ENCODE data around the gene POLR1E.

The POLR1E gene

GRCh38 chr9:37485389-37486255, at the start of gene POLR1E:
POLR1E (plus strand) TSS chr9:37485948; CDS start chr9:37486048, 100 bp downstream.
- Histone ChIP-seq H3K4me3 (ENCODE audit: low read length) (peak within 1 kb of the TSS; percentile 95), H3K9ac (ENCODE audit: low read length) (peak within 1 kb of the TSS; percentile 67), H3K4me1 (ENCODE audit: control insufficient read depth, low read depth, low read length) (peaks cover 7% of the 10 kb centered on the region), H3K9me3 (ENCODE audit: control insufficient read depth, low read depth, low read length) (no peaks in the 10 kb centered on the region), H3K36me3 (ENCODE audit: control insufficient read depth, low read depth, low read length) (peaks cover 7% of the 10 kb centered on the region), H3K27ac (ENCODE audit: low read length) (peak within 1 kb of the TSS; percentile 1), H3K27me3 (ENCODE audit: control insufficient read depth, insufficient read depth, low read length) (no peaks in the 10 kb centered on the region)

GRCh38 chr9:37436540-37436939, 49.2 kb upstream of the POLR1E start:
- Histone ChIP-seq H3K4me3 (ENCODE audit: low read length) (no peak overlapping the region), H3K27ac (ENCODE audit: low read length) (no peak overlapping the region), H3K9me3 (ENCODE audit: control insufficient read depth, low read depth, low read length) (no peaks in the 10 kb centered on the region), H3K4me1 (ENCODE audit: control insufficient read depth, low read depth, low read length) (peaks cover 13% of the 10 kb centered on the region), H3K36me3 (ENCODE audit: control insufficient read depth, low read depth, low read length) (peaks cover 61% of the 10 kb centered on the region), H3K9ac (ENCODE audit: low read length) (no peak overlapping the region), H3K27me3 (ENCODE audit: control insufficient read depth, insufficient read depth, low read length) (no peaks in the 10 kb centered on the region)

- Histone ChIP-seq H3K9me3 (ENCODE audit: control insufficient read depth, low read depth, low read length) (no peaks in the 10 kb centered on the region), H3K4me3 (ENCODE audit: low read length) (no peak overlapping the region), H3K36me3 (ENCODE audit: control insufficient read depth, low read depth, low read length) (peaks cover 62% of the 10 kb centered on the region), H3K4me1 (ENCODE audit: control insufficient read depth, low read depth, low read length) (peaks cover 13% of the 10 kb centered on the region), H3K9ac (ENCODE audit: low read length) (no peak overlapping the region), H3K27me3 (ENCODE audit: control insufficient read depth, insufficient read depth, low read length) (no peaks in the 10 kb centered on the region), H3K27ac (ENCODE audit: low read length) (no peak overlapping the region)
These were observed 48.7 kb upstream of the POLR1E start for GRCh38 chr9:37437010-37437409.

GRCh38 chr9:37437621-37438020, 48.1 kb upstream of the POLR1E start:
- peaks cover 67% of the 10 kb centered on the region for H3K36me3 ChIP-seq (ENCODE audit: control insufficient read depth, low read depth, low read length)
- no peaks in the 10 kb centered on the region for H3K9me3 ChIP-seq (ENCODE audit: control insufficient read depth, low read depth, low read length)
- H3K9ac ChIP-seq (ENCODE audit: low read length): no peak overlapping the region
- no peaks in the 10 kb centered on the region for H3K27me3 ChIP-seq (ENCODE audit: control insufficient read depth, insufficient read depth, low read length)
- no peak overlapping the region for H3K4me3 ChIP-seq (ENCODE audit: low read length)
- H3K4me1 ChIP-seq (ENCODE audit: control insufficient read depth, low read depth, low read length): peaks cover 13% of the 10 kb centered on the region
- no peak overlapping the region for H3K27ac ChIP-seq (ENCODE audit: low read length)

GRCh38 chr9:37438359-37438758, 47.4 kb upstream of the POLR1E start:
- H3K9me3 ChIP-seq (ENCODE audit: control insufficient read depth, low read depth, low read length): no peaks in the 10 kb centered on the region
- H3K36me3 ChIP-seq (ENCODE audit: control insufficient read depth, low read depth, low read length): peaks cover 67% of the 10 kb centered on the region
- H3K4me1 ChIP-seq (ENCODE audit: control insufficient read depth, low read depth, low read length): peaks cover 13% of the 10 kb centered on the region
- no peaks in the 10 kb centered on the region for H3K27me3 ChIP-seq (ENCODE audit: control insufficient read depth, insufficient read depth, low read length)
- no peak overlapping the region for H3K27ac ChIP-seq (ENCODE audit: low read length)
- no peak overlapping the region for H3K4me3 ChIP-seq (ENCODE audit: low read length)
- H3K9ac ChIP-seq (ENCODE audit: low read length): no peak overlapping the region

- Histone ChIP-seq H3K9ac (ENCODE audit: low read length) (no peak overlapping the region), H3K27me3 (ENCODE audit: control insufficient read depth, insufficient read depth, low read length) (no peaks in the 10 kb centered on the region), H3K9me3 (ENCODE audit: control insufficient read depth, low read depth, low read length) (no peaks in the 10 kb centered on the region), H3K4me1 (ENCODE audit: control insufficient read depth, low read depth, low read length) (no peaks in the 10 kb centered on the region), H3K4me3 (ENCODE audit: low read length) (no peak overlapping the region), H3K27ac (ENCODE audit: low read length) (no peak overlapping the region), H3K36me3 (ENCODE audit: control insufficient read depth, low read depth, low read length) (peaks cover 60% of the 10 kb centered on the region)
These were observed 43.9 kb upstream of the POLR1E start for GRCh38 chr9:37441776-37442370.

GRCh38 chr9:37442556-37442955, 43.2 kb upstream of the POLR1E start:
- Histone ChIP-seq H3K4me1 (ENCODE audit: control insufficient read depth, low read depth, low read length) (no peaks in the 10 kb centered on the region), H3K27me3 (ENCODE audit: control insufficient read depth, insufficient read depth, low read length) (no peaks in the 10 kb centered on the region), H3K4me3 (ENCODE audit: low read length) (no peak overlapping the region), H3K9ac (ENCODE audit: low read length) (no peak overlapping the region), H3K27ac (ENCODE audit: low read length) (no peak overlapping the region), H3K9me3 (ENCODE audit: control insufficient read depth, low read depth, low read length) (no peaks in the 10 kb centered on the region), H3K36me3 (ENCODE audit: control insufficient read depth, low read depth, low read length) (peaks cover 54% of the 10 kb centered on the region)

- Histone ChIP-seq H3K4me1 (ENCODE audit: control insufficient read depth, low read depth, low read length) (no peaks in the 10 kb centered on the region), H3K9me3 (ENCODE audit: control insufficient read depth, low read depth, low read length) (no peaks in the 10 kb centered on the region), H3K27me3 (ENCODE audit: control insufficient read depth, insufficient read depth, low read length) (no peaks in the 10 kb centered on the region), H3K4me3 (ENCODE audit: low read length) (no peak overlapping the region), H3K36me3 (ENCODE audit: control insufficient read depth, low read depth, low read length) (peaks cover 44% of the 10 kb centered on the region), H3K27ac (ENCODE audit: low read length) (no peak overlapping the region), H3K9ac (ENCODE audit: low read length) (no peak overlapping the region)
These were observed 42.2 kb upstream of the POLR1E start for GRCh38 chr9:37443566-37443965.

GRCh38 chr9:37444890-37445289, 40.9 kb upstream of the POLR1E start:
- Histone ChIP-seq H3K27ac (ENCODE audit: low read length) (no peak overlapping the region), H3K9ac (ENCODE audit: low read length) (no peak overlapping the region), H3K4me1 (ENCODE audit: control insufficient read depth, low read depth, low read length) (no peaks in the 10 kb centered on the region), H3K9me3 (ENCODE audit: control insufficient read depth, low read depth, low read length) (no peaks in the 10 kb centered on the region), H3K27me3 (ENCODE audit: control insufficient read depth, insufficient read depth, low read length) (no peaks in the 10 kb centered on the region), H3K36me3 (ENCODE audit: control insufficient read depth, low read depth, low read length) (peaks cover 30% of the 10 kb centered on the region), H3K4me3 (ENCODE audit: low read length) (no peak overlapping the region)

GRCh38 chr9:37445832-37446231, 39.9 kb upstream of the POLR1E start:
- Histone ChIP-seq H3K4me3 (ENCODE audit: low read length) (no peak overlapping the region), H3K27ac (ENCODE audit: low read length) (no peak overlapping the region), H3K36me3 (ENCODE audit: control insufficient read depth, low read depth, low read length) (peaks cover 22% of the 10 kb centered on the region), H3K9me3 (ENCODE audit: control insufficient read depth, low read depth, low read length) (no peaks in the 10 kb centered on the region), H3K27me3 (ENCODE audit: control insufficient read depth, insufficient read depth, low read length) (no peaks in the 10 kb centered on the region), H3K9ac (ENCODE audit: low read length) (no peak overlapping the region), H3K4me1 (ENCODE audit: control insufficient read depth, low read depth, low read length) (no peaks in the 10 kb centered on the region)

- Histone ChIP-seq H3K27me3 (ENCODE audit: control insufficient read depth, insufficient read depth, low read length) (no peaks in the 10 kb centered on the region), H3K27ac (ENCODE audit: low read length) (no peak overlapping the region), H3K4me1 (ENCODE audit: control insufficient read depth, low read depth, low read length) (no peaks in the 10 kb centered on the region), H3K4me3 (ENCODE audit: low read length) (no peak overlapping the region), H3K9ac (ENCODE audit: low read length) (no peak overlapping the region), H3K36me3 (ENCODE audit: control insufficient read depth, low read depth, low read length) (peaks cover 16% of the 10 kb centered on the region), H3K9me3 (ENCODE audit: control insufficient read depth, low read depth, low read length) (no peaks in the 10 kb centered on the region)
These were observed 39.3 kb upstream of the POLR1E start for GRCh38 chr9:37446401-37446800.

GRCh38 chr9:37447111-37447510, 38.6 kb upstream of the POLR1E start:
- H3K36me3 ChIP-seq (ENCODE audit: control insufficient read depth, low read depth, low read length): peaks cover 9% of the 10 kb centered on the region

More at GRCh38 chr9:37447111-37447510, 38.6 kb upstream of the POLR1E start:
- Histone ChIP-seq H3K27me3 (ENCODE audit: control insufficient read depth, insufficient read depth, low read length) (no peaks in the 10 kb centered on the region), H3K27ac (ENCODE audit: low read length) (no peak overlapping the region), H3K4me1 (ENCODE audit: control insufficient read depth, low read depth, low read length) (no peaks in the 10 kb centered on the region), H3K9me3 (ENCODE audit: control insufficient read depth, low read depth, low read length) (no peaks in the 10 kb centered on the region), H3K4me3 (ENCODE audit: low read length) (no peak overlapping the region), H3K9ac (ENCODE audit: low read length) (no peak overlapping the region)
